Measurements from ENCODE around the gene NDFIP1.

DNA sequence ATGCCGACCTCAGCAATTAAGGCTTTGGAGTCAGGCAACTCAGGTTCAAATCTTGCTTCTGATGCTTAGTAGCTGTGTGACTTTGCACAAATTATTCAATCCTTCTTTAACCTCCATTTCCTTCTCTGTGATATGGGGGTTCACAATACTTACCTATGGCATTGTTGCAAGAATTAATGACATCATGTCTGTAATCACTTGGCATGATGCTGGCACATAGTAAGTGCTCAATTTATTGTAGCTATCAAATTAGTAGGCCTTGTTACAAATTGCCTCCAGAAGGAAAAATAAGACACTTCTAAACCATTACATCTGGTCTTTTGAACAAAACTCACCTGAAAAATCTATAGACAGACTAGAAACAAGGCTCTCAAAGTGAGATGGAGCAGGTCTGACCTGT is 29.9 kb upstream of the NDFIP1 start:
- no peak for TF ChIP-seq RAD21 (IDR thresholded peaks at IDR 0.05; ENCODE audit: low read depth)
- TF ChIP-seq, protein P1, sequence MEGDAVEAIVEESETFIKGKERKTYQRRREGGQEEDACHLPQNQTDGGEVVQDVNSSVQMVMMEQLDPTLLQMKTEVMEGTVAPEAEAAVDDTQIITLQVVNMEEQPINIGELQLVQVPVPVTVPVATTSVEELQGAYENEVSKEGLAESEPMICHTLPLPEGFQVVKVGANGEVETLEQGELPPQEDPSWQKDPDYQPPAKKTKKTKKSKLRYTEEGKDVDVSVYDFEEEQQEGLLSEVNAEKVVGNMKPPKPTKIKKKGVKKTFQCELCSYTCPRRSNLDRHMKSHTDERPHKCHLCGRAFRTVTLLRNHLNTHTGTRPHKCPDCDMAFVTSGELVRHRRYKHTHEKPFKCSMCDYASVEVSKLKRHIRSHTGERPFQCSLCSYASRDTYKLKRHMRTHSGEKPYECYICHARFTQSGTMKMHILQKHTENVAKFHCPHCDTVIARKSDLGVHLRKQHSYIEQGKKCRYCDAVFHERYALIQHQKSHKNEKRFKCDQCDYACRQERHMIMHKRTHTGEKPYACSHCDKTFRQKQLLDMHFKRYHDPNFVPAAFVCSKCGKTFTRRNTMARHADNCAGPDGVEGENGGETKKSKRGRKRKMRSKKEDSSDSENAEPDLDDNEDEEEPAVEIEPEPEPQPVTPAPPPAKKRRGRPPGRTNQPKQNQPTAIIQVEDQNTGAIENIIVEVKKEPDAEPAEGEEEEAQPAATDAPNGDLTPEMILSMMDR (IDR thresholded peaks at IDR 0.05 in 2 of 3, conservative IDR thresholded peaks at IDR 0.05 in 1 of 3; ENCODE audit: borderline replicate concordance in 1 of 3, insufficient read depth in 1 of 3, low read depth in 2 of 3, low read length in 2 of 3), result no peak
- TF ChIP-seq POLR2AphosphoS5 (IDR thresholded peaks at IDR 0.05; ENCODE audit: low read depth, low read length), result no peak
- no peak for TF ChIP-seq SIN3A (IDR thresholded peaks at IDR 0.05; ENCODE audit: low read depth)

Measured in HCT116 (cell line).